ENCODE data around the gene CDK17. TPM values are rescaled to one million over a fixed set of nuclear protein-coding genes. Genes with fewer than 3 reads are reported as not detected.

CDK17 gene
- total RNA-seq, 1 donor from 2014 or later: 46.7 TPM

DNA sequence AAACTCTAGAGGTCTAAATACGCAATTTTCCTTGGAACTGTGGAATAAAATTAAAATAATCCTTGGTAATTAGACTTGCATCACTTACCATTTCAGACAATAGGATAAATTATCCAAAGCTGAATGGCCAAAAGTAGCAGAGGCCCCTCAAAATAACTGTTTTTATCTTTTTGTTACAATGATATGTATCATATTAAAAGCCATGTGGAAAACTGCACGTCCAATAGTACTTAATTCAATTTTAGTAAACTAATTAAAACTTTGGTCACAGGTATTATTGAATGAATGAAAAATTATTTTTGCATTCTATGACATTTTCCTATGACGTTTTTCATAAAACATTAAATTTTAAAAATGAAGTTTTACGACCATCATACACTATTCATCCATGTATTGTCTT lies 98.5 kb downstream of the CDK17 start:
- Mint-ChIP-seq H3K36me3 (ENCODE audit: unreplicated experiment) (no peaks in the 10 kb centered on the region), H3K27ac (ENCODE audit: unreplicated experiment) (no peak overlapping the region), H3K27me3 (ENCODE audit: unreplicated experiment) (no peaks in the 10 kb centered on the region)

DNA sequence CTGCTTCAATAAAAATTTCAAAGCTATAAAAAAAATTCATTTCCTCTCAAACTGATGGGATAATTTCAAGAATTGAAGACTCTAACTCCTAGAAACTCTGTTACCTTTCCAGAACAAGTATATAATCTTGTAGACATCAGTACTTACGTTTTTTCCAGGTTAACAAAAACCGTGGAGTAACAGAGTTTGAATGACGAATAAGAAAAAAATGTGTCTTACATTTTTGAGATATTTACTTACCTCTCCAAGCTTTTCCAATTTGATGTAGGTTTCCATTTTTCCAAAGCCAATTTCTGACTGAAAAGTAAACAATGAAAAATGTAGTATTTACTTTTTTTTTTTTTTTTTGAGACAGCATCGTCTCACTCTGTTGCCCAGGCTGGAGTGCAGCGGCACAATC lies 100.2 kb downstream of the CDK17 start:
- no peaks in the 10 kb centered on the region for H3K27me3 Mint-ChIP-seq (ENCODE audit: unreplicated experiment)
- DNase-seq: no peak
- no peaks in the 10 kb centered on the region for H3K36me3 Mint-ChIP-seq (ENCODE audit: unreplicated experiment)
- H3K9me3 Mint-ChIP-seq (ENCODE audit: unreplicated experiment): no peaks in the 10 kb centered on the region
- TF ChIP-seq, protein P1, sequence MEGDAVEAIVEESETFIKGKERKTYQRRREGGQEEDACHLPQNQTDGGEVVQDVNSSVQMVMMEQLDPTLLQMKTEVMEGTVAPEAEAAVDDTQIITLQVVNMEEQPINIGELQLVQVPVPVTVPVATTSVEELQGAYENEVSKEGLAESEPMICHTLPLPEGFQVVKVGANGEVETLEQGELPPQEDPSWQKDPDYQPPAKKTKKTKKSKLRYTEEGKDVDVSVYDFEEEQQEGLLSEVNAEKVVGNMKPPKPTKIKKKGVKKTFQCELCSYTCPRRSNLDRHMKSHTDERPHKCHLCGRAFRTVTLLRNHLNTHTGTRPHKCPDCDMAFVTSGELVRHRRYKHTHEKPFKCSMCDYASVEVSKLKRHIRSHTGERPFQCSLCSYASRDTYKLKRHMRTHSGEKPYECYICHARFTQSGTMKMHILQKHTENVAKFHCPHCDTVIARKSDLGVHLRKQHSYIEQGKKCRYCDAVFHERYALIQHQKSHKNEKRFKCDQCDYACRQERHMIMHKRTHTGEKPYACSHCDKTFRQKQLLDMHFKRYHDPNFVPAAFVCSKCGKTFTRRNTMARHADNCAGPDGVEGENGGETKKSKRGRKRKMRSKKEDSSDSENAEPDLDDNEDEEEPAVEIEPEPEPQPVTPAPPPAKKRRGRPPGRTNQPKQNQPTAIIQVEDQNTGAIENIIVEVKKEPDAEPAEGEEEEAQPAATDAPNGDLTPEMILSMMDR (IDR thresholded peaks at IDR 0.05; ENCODE audit: partially characterized antibody, unreplicated experiment): no peak
- H3K4me3 Mint-ChIP-seq (ENCODE audit: unreplicated experiment): no peak overlapping the region
- H3K27ac Mint-ChIP-seq (ENCODE audit: unreplicated experiment): no peak overlapping the region
- no peaks in the 10 kb centered on the region for H3K4me1 Mint-ChIP-seq (ENCODE audit: low read depth, unreplicated experiment)

More for the DNA sequence above, 98.5 kb downstream of the CDK17 start:
- no peak for DNase-seq
- Mint-ChIP-seq H3K4me3 (ENCODE audit: unreplicated experiment) (no peak overlapping the region), H3K4me1 (ENCODE audit: low read depth, unreplicated experiment) (no peaks in the 10 kb centered on the region), H3K9me3 (ENCODE audit: unreplicated experiment) (no peaks in the 10 kb centered on the region)
- TF ChIP-seq, protein P1 (IDR thresholded peaks at IDR 0.05; ENCODE audit: partially characterized antibody, unreplicated experiment): no peak

DNA sequence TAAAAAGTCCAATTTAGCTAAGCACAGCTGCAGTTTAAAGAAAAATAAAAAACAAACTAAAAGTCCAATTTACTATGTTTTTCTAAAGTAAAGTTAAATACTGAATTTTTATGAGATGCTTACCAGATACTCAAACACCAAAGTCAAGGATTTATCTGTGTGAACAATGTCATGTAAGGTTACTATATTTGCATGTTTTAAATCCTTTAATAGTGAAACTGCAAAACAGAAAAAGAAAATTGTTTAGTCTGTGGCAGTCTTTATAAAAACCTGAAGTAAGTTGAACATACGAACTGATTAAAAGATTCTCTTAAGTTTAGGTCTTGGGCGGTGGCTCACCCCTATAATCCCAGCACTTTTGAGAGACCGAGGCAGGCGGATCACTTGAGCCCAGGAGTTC lies 102.7 kb downstream of the CDK17 start:
- Mint-ChIP-seq H3K4me1 (ENCODE audit: low read depth, unreplicated experiment) (no peaks in the 10 kb centered on the region), H3K9me3 (ENCODE audit: unreplicated experiment) (no peaks in the 10 kb centered on the region), H3K4me3 (ENCODE audit: unreplicated experiment) (no peak overlapping the region), H3K27me3 (ENCODE audit: unreplicated experiment) (no peaks in the 10 kb centered on the region), H3K36me3 (ENCODE audit: unreplicated experiment) (no peaks in the 10 kb centered on the region), H3K27ac (ENCODE audit: unreplicated experiment) (no peak overlapping the region)
- TF ChIP-seq, protein P1 (IDR thresholded peaks at IDR 0.05; ENCODE audit: partially characterized antibody, unreplicated experiment): no peak
- DNase-seq: no peak

DNA sequence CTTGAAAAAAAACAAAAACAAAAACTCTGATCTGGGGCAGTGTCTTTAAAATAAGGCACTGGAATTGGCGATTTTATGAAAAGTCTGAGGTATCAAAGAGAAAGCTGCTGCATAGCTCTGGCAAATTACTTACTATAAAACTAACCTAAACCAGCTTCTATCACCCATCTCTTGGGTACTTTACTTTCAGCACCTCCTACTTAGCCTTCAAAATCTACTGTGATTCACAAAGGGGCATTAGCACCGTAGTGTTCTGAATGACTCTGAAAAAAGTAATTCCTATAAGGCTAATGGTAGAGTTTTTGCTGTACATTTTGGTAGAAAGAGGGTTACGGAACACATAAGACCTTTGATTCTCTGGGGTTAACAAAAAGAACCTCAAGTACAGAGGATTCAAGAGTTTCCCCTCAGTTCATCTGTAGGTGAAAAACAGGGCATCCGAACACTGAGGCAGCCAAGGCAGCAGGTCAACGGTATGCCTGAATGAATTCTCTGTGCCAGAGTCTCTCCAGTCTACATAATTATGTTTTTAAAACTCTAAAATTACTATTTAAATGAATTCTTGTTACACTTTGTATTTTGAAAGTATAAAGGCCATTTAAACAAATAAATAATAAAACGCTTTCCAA lies 104.6 kb downstream of the CDK17 start:
- Mint-ChIP-seq H3K27me3 (ENCODE audit: unreplicated experiment) (no peaks in the 10 kb centered on the region), H3K27ac (ENCODE audit: unreplicated experiment) (no peak overlapping the region)

DNA sequence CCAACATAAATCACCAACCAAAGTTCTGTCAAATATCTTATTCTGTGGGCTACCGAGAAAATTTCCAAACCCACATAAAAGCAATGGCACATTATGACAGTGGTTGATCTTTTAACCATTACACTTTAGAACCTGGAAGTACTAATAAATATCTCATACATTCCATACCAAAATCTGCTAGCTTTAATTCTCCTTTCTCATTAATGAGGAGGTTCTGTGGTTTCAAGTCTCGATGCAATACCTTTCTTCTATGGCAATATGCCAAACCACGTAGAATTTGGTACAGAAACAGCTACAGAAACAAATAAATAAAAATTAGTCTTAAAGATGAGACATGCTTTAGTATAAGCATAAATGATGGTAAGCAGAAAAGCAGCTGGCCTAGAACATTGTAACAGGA lies 105.4 kb downstream of the CDK17 start:
- no peaks in the 10 kb centered on the region for H3K9me3 Mint-ChIP-seq (ENCODE audit: unreplicated experiment)
- no peak overlapping the region for H3K27ac Mint-ChIP-seq (ENCODE audit: unreplicated experiment)
- no peak for DNase-seq
- H3K4me3 Mint-ChIP-seq (ENCODE audit: unreplicated experiment): no peak overlapping the region
- H3K27me3 Mint-ChIP-seq (ENCODE audit: unreplicated experiment): no peaks in the 10 kb centered on the region
- no peaks in the 10 kb centered on the region for H3K36me3 Mint-ChIP-seq (ENCODE audit: unreplicated experiment)
- TF ChIP-seq, protein P1 (IDR thresholded peaks at IDR 0.05; ENCODE audit: partially characterized antibody, unreplicated experiment): no peak
- H3K4me1 Mint-ChIP-seq (ENCODE audit: low read depth, unreplicated experiment): no peaks in the 10 kb centered on the region

More for the DNA sequence above, 104.6 kb downstream of the CDK17 start:
- Mint-ChIP-seq H3K4me3 (ENCODE audit: unreplicated experiment) (no peak overlapping the region), H3K9me3 (ENCODE audit: unreplicated experiment) (no peaks in the 10 kb centered on the region), H3K4me1 (ENCODE audit: low read depth, unreplicated experiment) (no peaks in the 10 kb centered on the region), H3K36me3 (ENCODE audit: unreplicated experiment) (no peaks in the 10 kb centered on the region)
- TF ChIP-seq, protein P1 (IDR thresholded peaks at IDR 0.05; ENCODE audit: partially characterized antibody, unreplicated experiment): no peak
- no peak for DNase-seq

Data from glutamatergic neuron (in vitro differentiated cells).